Measurements from ENCODE around the gene TEDDM1. TPM values are rescaled to one million over a fixed set of nuclear protein-coding genes. Genes with fewer than 3 reads are reported as not detected.

Gene TEDDM1
- total RNA-seq, 1 donor from 2014 or later = not detected

DNA sequence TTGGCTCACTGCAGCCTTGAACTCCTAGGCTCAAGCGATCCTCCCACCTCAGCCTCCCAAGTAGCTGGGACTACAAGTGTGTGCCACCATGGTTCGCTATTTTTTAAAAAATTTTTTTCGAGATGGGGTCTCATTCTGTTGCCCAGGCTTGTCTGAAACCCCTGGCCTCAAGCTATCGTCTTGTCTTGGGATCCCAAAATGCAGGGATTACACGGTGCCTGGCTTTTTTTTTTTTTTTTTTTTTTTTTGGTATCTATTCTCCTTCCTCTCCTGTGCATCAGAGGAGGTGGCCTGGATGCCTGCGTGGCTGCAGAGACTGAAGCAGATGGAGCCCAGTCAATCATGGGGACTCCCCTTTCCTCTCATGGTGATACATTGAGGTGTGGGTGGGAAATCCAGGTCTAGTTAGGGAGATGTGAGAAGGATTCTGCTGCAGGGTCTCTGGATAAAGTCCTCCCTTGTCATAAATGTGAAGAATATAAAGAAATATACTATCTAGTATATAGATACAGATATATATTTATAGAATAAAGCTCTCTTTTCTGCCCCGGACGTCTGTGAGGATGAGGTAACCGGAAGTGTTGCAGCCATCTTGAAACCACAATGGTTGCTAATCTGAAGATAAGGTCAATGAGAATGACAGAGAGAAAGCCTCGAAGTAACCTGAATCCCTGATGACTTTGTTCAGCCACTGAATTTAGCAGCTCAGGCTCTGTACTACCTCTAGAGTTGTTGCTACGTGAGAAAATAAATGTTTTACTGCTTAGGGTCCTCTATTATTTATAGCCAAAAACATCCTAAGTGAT lies 30.0 kb upstream of the TEDDM1 start:
- no peak for TF ChIP-seq POLR2AphosphoS5 (IDR thresholded peaks at IDR 0.05; ENCODE audit: insufficient read depth in 1 of 2, low read depth in 1 of 2)
- TF ChIP-seq, protein P1, sequence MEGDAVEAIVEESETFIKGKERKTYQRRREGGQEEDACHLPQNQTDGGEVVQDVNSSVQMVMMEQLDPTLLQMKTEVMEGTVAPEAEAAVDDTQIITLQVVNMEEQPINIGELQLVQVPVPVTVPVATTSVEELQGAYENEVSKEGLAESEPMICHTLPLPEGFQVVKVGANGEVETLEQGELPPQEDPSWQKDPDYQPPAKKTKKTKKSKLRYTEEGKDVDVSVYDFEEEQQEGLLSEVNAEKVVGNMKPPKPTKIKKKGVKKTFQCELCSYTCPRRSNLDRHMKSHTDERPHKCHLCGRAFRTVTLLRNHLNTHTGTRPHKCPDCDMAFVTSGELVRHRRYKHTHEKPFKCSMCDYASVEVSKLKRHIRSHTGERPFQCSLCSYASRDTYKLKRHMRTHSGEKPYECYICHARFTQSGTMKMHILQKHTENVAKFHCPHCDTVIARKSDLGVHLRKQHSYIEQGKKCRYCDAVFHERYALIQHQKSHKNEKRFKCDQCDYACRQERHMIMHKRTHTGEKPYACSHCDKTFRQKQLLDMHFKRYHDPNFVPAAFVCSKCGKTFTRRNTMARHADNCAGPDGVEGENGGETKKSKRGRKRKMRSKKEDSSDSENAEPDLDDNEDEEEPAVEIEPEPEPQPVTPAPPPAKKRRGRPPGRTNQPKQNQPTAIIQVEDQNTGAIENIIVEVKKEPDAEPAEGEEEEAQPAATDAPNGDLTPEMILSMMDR (IDR thresholded peaks at IDR 0.05) = no peak
- TF ChIP-seq POLR2A (IDR thresholded peaks at IDR 0.05) = no peak

DNA sequence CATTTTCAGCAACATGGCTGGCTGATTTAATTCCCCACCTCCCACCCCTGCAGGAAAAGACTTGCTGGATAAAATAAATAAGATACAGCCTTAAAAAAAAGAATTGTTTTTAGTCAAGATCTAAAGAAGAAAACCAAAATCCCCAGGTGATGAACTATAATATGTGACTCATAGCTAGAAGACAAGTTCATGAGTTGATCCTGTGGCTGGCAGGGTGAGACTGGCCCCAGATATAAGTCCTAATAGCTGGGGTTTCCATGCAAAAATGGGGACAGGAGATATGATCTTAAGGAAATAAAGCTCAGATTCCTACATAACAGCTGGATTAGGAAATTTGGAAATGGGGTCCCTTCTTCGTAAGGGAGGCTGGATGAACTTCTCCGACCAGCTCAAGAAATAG lies 27.6 kb upstream of the TEDDM1 start:
- TF ChIP-seq POLR2A (IDR thresholded peaks at IDR 0.05) = no peak
- TF ChIP-seq, protein P1 (IDR thresholded peaks at IDR 0.05) = no peak
- no peak for TF ChIP-seq POLR2AphosphoS5 (IDR thresholded peaks at IDR 0.05; ENCODE audit: insufficient read depth in 1 of 2, low read depth in 1 of 2)
- no peak for DNase-seq (ENCODE audit: extremely low spot score in 2 of 2)
- no peak overlapping the region for H3K27ac ChIP-seq
- H3K9me3 ChIP-seq = no peaks in the 10 kb centered on the region
- H3K27me3 ChIP-seq = no peaks in the 10 kb centered on the region
- H3K36me3 ChIP-seq = no peaks in the 10 kb centered on the region
- intact Hi-C loops (cut with DNase I) = no loop called here
- H3K4me3 ChIP-seq = no peak overlapping the region
- H3K4me1 ChIP-seq = no peaks in the 10 kb centered on the region

More for the DNA sequence above, 30.0 kb upstream of the TEDDM1 start:
- Histone ChIP-seq H3K4me1 (no peaks in the 10 kb centered on the region), H3K9me3 (no peaks in the 10 kb centered on the region), H3K27ac (no peak overlapping the region), H3K4me3 (no peak overlapping the region), H3K36me3 (no peaks in the 10 kb centered on the region), H3K27me3 (no peaks in the 10 kb centered on the region)
- no peak for DNase-seq (ENCODE audit: extremely low spot score in 2 of 2)
- intact Hi-C loops (cut with DNase I) = no loop called here

DNA sequence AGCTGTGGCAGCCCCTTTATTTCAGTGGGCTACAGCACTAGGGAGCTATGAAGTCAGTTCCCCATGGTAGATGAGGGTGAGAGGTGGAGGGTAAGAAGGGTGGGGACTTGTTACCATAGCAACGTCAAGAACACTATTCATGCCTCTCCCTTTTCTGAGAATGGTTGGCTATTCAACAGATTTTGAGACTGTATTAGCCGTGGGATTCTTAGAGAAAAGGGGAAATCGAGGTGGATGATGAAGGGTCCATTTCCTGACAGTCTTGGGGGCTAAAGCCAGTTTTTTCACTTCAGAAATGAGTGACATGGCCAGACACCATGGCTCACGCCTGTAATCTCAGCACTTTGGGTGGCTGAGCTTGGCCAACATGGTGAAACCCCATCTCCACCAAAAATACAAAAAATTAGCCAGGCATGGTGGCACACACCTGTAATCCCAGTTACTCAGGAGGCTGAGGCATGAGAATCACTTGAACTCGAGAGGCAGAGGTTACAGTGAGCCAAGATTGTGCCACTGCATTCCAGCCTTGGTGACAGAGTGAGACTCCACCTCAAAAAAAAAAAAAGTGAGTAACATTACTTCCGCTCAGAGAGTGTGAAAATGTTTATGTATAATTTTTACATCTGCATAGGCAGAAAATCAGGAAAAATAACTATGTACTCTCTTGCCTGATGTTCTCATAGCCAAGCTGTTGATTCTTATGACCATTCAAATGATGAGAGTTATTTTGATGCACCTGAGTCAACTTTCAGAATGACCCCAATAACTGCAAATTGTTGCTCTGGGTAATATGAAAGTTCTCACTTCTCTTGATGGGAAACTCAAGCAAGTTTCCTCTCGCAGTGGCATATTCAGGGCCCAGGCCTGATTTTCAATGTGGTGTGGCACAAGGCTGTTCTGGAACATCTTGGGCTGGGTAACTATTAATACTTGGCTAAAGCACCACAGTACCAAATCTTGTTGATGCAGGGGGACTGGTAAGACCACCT lies 26.3 kb upstream of the TEDDM1 start:
- Histone ChIP-seq H3K4me3 (no peak overlapping the region), H3K27ac (no peak overlapping the region), H3K27me3 (no peaks in the 10 kb centered on the region), H3K4me1 (no peaks in the 10 kb centered on the region), H3K9me3 (no peaks in the 10 kb centered on the region), H3K36me3 (no peaks in the 10 kb centered on the region)
- DNase-seq (ENCODE audit: extremely low spot score in 2 of 2) = no peak
- intact Hi-C loops (cut with DNase I) = no loop called here
- TF ChIP-seq, protein P1 (IDR thresholded peaks at IDR 0.05) = no peak
- no peak for TF ChIP-seq POLR2AphosphoS5 (IDR thresholded peaks at IDR 0.05; ENCODE audit: insufficient read depth in 1 of 2, low read depth in 1 of 2)
- no peak for TF ChIP-seq POLR2A (IDR thresholded peaks at IDR 0.05)

DNA sequence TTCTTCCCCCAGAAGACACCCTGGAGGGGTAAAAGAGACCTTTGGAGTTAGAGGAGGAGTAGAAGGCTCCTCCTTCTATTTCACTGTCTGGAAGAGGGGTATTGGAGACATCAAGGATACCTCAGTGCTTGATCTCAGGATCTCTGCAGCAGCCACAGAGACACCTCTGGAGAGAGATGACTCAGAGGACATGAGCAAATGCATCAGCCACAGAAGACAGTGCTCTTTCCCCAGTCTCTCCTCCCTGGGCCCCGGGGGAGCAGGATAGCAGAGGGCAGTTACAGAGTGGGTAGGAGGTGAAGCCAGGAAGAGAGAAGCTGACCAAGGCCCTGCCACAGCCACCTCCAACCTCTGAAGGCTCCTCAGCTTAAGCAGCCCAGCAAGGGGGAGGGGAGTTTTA lies 15.3 kb upstream of the TEDDM1 start:
- Histone ChIP-seq H3K4me3 (no peak overlapping the region), H3K27ac (no peak overlapping the region), H3K9me3 (no peaks in the 10 kb centered on the region), H3K27me3 (no peaks in the 10 kb centered on the region), H3K4me1 (no peaks in the 10 kb centered on the region), H3K36me3 (no peaks in the 10 kb centered on the region)
- no peak for DNase-seq (ENCODE audit: extremely low spot score in 2 of 2)
- intact Hi-C loops (cut with DNase I) = no loop called here
- TF ChIP-seq POLR2A (IDR thresholded peaks at IDR 0.05) (no peak), POLR2AphosphoS5 (IDR thresholded peaks at IDR 0.05; ENCODE audit: insufficient read depth in 1 of 2, low read depth in 1 of 2) (no peak)
- TF ChIP-seq, protein P1 (IDR thresholded peaks at IDR 0.05) = no peak
